GM19193 (cell line): Measurements from ENCODE around the gene VAV3.

Source experiments
- POLR2A ChIP-seq: IDR thresholded peaks from 4 replicates; pipeline ENCODE4 v1.6.1; 2011; ENCODE audit not compliant: insufficient read depth, insufficient read length; ENCODE audit errors: extremely low read depth

VAV3 gene

DNA sequence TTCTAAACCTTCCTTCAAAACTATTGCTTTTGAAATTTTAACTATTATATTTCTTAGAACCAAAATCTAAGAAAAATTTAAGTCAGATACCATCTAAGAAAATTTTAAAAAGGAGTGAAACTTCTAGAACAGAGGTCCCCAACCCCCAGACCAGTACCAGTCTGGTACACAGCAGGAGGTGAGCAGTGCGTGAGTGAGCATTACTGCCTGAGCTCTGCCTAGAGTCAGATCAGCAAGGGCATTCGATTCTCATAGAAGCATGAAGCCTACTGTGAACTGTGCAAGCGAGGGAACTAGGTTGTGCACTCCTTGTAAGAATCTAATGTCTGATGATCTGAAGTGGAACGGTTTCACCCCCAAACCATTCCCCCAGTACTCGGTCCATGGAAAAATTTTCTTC lies 106.7 kb downstream of the VAV3 start:
- no peak for TF ChIP-seq POLR2A

DNA sequence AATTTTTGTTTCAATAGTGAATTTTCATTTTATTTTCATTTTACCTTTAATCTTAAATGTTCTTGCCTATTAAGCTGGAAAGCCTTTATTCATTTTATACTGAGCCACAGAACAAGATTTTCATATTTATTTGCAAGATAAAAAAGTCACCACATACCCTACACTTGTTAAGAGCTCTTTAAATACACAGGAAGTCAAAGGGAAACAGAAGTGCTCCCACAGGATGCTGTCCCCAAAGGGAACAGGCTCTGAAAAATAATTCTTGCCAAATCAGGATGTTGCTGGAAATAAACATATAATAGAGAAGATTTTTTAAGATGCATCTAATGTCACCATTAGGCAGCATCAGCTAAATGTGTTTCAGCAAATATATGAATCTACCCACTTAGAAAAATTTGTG lies 113.6 kb downstream of the VAV3 start:
- no peak for TF ChIP-seq POLR2A

GRCh38 chr1:107843989-107844388 lies 121.0 kb downstream of the VAV3 start:
- no peak for TF ChIP-seq POLR2A

DNA sequence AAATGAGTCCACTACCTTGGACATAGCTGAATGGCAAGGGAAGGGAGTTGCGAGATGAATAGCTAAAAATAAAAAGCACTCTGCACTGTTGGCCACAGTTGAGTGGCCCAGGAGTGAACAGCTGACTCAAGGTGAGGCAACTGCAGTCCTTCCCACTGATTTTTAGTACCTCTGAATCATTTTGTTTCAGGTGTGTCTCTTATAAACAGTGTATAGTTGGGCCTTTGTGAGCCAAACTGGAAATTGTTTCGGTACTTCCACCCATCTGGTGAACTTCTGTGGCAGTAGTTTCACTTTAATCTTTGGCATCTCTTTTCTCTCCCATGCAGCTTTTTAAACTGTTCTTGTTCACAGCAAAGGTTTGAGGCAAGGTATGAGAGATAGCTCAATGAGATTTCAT lies 122.7 kb downstream of the VAV3 start:
- TF ChIP-seq POLR2A, result no peak

DNA sequence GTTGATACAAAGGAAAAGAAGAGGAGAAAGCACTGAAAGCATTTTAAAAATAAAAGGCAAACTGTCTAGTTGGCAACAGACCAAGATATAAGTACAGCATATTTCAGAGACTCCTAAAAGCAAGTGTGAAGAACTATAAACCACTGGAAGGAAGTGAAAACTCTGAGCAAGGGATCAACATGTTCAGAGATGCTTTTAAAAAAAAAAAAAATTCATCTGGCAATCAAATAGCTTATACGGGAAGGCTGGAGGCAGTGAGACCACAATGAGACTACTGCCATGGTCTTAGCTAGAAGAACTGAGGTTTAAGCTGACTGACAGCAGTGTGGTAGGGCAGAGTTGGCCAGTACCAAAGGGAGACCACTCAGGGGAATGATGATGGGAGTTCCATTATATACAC lies 124.3 kb downstream of the VAV3 start:
- TF ChIP-seq POLR2A, result no peak

DNA sequence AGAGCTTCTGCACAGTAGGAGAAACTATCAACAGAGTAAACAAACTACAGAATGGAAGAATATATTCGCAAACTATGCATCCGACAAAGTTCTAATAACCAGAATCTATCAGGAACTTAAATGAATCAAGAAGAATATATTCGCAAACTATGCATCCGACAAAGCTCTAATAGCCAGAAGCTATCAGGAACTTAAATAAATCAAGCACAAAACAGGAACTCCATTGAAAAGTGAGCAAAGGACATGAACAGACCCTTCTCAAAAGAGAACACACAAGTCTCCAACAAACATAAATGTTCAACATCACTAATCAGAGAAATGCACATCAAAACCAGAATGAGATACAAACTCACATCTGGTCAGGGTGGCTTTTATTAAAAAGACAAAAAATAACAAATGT lies 126.9 kb downstream of the VAV3 start:
- no peak for TF ChIP-seq POLR2A

- no peak for TF ChIP-seq POLR2A
Measured at GRCh38 chr1:107835151-107835670, 129.8 kb downstream of the VAV3 start.

DNA sequence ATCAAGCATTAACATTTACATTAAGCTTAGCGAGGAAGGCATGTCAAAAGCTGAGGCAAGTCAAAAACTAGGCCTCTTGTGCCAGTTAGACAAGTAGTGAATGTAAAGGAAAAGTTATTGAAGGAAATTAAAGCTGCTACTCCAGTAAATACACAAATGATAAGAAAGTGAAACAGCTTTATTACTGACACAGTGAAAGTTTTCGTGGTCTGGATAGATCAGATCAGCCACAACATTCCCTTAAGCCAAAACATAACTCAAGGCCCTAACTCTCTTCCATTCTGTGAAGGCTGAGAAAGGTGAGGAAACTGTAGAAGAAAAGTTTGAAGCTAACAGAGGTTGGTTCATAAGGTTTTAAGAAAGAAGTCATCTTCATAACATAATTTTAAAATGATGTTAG lies 131.9 kb downstream of the VAV3 start:
- no peak for TF ChIP-seq POLR2A

DNA sequence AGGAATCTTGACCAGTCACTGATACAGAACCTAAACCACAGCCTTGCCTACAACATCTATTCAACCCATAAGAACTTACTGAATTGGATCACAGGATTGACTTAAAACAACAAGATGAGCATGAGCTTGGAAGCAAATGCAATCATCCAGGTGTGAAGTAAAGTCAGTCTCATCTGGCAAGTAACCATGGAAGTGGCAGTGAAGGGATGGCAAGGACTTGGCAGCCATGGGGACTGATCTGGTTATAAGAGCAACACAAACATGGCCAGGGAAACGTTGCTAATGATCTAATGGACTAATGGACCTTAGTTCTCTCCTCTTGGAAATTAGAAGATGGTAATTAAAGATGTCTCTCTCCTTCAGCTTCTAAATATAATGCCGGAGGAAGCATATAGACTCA lies 133.1 kb downstream of the VAV3 start:
- no peak for TF ChIP-seq POLR2A

DNA sequence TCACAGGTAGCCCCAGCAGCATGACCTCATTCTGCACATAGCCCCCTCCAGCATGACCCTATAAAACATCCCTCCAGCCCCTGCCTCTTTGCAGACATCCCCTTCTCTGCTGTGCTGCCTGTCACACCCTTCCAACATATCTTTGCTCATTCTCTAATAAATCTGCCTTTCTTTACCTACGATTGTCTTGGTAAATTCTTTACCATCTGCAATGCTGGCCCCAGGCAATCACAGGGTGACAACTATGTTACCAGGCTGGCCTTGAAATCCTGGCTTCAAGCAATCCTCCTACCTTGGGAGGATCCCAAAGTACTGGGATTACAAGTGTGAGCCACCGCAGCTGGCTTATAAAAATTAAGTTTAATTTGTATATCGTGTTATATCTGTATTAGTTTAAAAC lies 134.5 kb downstream of the VAV3 start:
- no peak for TF ChIP-seq POLR2A

DNA sequence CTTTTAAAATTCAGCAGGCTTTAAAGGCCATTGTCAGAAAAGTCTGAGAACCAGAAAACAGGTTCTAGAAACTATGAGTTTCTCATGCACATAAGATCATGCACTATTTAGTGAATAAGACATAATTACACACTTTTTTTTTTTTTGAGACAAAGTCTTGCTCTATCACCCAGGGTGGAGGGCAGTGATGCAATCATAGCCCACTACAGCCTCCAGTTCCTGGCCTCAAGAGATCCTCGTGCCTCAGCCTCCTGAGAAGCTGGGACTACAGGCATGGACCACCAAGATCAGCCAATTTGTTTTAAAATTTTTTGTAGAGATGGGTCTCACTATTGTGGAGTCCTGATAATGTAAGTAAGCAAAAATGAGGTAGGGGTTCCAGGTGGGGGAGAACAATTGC lies 134.9 kb downstream of the VAV3 start:
- TF ChIP-seq POLR2A, result no peak

- no peak for TF ChIP-seq POLR2A
Measured at GRCh38 chr1:107829036-107829770, 135.8 kb downstream of the VAV3 start.

DNA sequence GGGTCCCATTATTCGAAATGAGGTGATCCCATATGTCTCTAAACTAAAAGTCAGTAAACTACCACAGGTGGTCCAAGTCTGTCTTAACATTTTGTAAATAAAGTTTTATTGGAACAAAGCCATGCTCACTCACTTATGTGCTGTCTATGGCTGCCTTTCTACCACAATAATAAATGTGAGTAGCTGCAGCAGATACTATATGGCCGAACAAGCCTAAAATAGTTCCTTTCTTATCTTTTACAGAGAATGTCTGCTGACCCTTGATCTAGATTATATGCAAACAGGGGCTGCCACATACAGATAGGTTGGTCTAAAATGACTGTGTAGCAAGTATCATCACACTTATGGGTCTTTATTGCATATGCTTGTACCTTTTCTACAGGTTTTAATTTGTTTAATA lies 140.0 kb downstream of the VAV3 start:
- no peak for TF ChIP-seq POLR2A

DNA sequence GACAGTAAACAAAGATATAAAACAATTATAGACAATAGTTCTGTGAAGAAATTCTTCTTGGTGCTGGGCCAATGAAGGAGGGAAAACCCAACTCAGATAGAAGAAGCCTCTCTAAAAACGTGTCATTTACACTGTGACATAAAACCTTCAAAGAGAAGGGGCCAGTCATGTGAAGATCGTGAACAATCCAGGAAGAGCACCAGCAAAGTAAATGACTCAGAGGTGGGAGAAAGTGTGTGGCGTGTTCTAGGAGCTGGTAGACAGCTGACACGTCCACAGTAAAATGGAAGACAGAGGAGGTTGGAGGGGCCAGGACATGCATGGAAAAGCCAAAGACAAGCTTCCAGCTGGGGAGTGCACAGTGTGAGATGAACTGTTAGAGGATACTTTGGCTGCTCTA lies 143.6 kb downstream of the VAV3 start:
- no peak for TF ChIP-seq POLR2A

- TF ChIP-seq POLR2A, result no peak
Measured at GRCh38 chr1:107820801-107821200, 144.2 kb downstream of the VAV3 start.

- no peak for TF ChIP-seq POLR2A
Measured at GRCh38 chr1:107817935-107818334, 147.0 kb downstream of the VAV3 start.

GRCh38 chr1:107817206-107817605 lies 147.8 kb downstream of the VAV3 start:
- TF ChIP-seq POLR2A, result no peak
